Cardiac muscle cell (in vitro differentiated cells and primary cell): Measurements from ENCODE around the gene CREB3. TPM values are rescaled to one million over a fixed set of nuclear protein-coding genes. Genes with fewer than 3 reads are reported as not detected.

Source experiments
- DNase-seq, 2 donors: peaks; one replicate each; pipeline versions ENCODE4 v3.0.0 to v3.0.0-alpha.2; 2010 to 2017; ENCODE audit warnings: low read depth in 1 of 2, low spot score in 1 of 2
- H3K27ac ChIP-seq: fragments of 200-600 bp; sonication (generic); 2 replicates; pipeline ENCODE4 v1.5.1; 2016
- H3K27me3 ChIP-seq: fragments of 200-600 bp; sonication (generic); 2 replicates; pipeline ENCODE4 v1.6.0; 2016; ENCODE audit warnings: control low read depth
- H3K36me3 ChIP-seq: fragments of 200-600 bp; sonication (generic); 2 replicates; pipeline ENCODE4 v1.5.1; 2016; ENCODE audit warnings: control low read depth
- H3K4me1 ChIP-seq: fragments of 200-600 bp; sonication (generic); 2 replicates; pipeline ENCODE4 v1.8.1; 2017; ENCODE audit warnings: low read depth, mild to moderate bottlenecking, mixed run types
- H3K4me3 ChIP-seq: fragments of 200-600 bp; sonication (generic); 2 replicates; pipeline ENCODE4 v1.5.1; 2016; ENCODE audit warnings: mild to moderate bottlenecking
- H3K9me3 ChIP-seq: fragments of 200-600 bp; sonication (generic); 2 replicates; pipeline ENCODE4 v1.5.1; 2017; ENCODE audit warnings: low read depth, mild to moderate bottlenecking, control low read depth
- CTCF ChIP-seq: IDR thresholded peaks from 2 replicates; pipeline ENCODE4 v1.5.1; 2012; ENCODE audit warnings: low read depth, mild to moderate bottlenecking, low read length
- polyA plus RNA-seq: library from polyadenylated mRNA; unstranded; fragments of >200 nt; fragmentation: Nextera tagmentation; extraction: Ambion mirVana; gene quantifications from 2 replicates; pipeline ENCODE4 v1.2.1, GENCODE V29; 2016
- total RNA-seq: library from RNA; depleted of rRNA; stranded (reverse); fragments of >200 nt; gene quantifications from 2 replicates; pipeline ENCODE4 v1.2.3, GENCODE V29; 2016

The CREB3 gene
- total and polyA plus RNA-seq, 2 experiments from 2014 or later = 45.7 to 84.2 TPM

- H3K9me3 ChIP-seq = no peaks in the 10 kb centered on the region
- peak overlapping the region; percentile 95 for H3K27ac ChIP-seq
- TF ChIP-seq CTCF = no peak
- H3K4me1 ChIP-seq = peaks cover 31% of the 10 kb centered on the region
- peaks cover under 1% of the 10 kb centered on the region for H3K36me3 ChIP-seq
- peak overlapping the region; percentile 67 for H3K4me3 ChIP-seq
- no peaks in the 10 kb centered on the region for H3K27me3 ChIP-seq
- DNase-seq = peak; percentile 84 to 93
These were observed 41.7 kb upstream of the CREB3 start for GRCh38 chr9:35690614-35691333.

- Histone ChIP-seq H3K4me1 (peaks cover 25% of the 10 kb centered on the region), H3K36me3 (no peaks in the 10 kb centered on the region), H3K4me3 (peak overlapping the region; percentile 67), H3K9me3 (no peaks in the 10 kb centered on the region), H3K27ac (peak overlapping the region; percentile 95), H3K27me3 (no peaks in the 10 kb centered on the region)
- TF ChIP-seq CTCF = no peak
- no peak for DNase-seq
These were observed 41.2 kb upstream of the CREB3 start for GRCh38 chr9:35691334-35691650.

- no peaks in the 10 kb centered on the region for H3K27me3 ChIP-seq
- TF ChIP-seq CTCF = no peak
- H3K9me3 ChIP-seq = no peaks in the 10 kb centered on the region
- peak overlapping the region; percentile 95 for H3K27ac ChIP-seq
- peak in 1 of 2 donors; percentile 40 for DNase-seq
- H3K4me1 ChIP-seq = peaks cover 20% of the 10 kb centered on the region
- H3K4me3 ChIP-seq = no peak overlapping the region
- H3K36me3 ChIP-seq = peaks cover 1% of the 10 kb centered on the region
These were observed 40.6 kb upstream of the CREB3 start for GRCh38 chr9:35691757-35692301.

DNA sequence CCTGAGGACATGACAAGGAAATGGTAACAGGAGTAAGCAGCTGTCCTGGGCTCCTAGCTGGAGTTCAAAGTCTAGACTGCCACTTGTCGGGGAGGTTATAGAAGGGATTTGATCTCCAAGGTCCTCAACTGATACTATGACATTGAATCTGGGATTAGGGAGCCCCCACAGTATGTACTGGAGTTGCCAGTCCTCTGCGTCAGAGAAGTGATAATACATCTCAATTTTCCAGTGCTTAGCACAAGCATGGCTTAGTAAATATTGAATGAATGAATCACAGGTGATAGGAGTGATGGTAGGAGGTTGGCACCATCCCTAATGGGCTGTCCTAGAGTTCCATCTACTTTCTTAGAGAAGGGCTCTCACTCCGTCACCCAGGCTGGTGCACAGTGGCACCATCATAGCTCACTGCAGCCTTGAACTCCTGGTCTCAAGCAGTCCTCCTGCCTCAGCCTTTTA is 36.5 kb upstream of the CREB3 start:
- Histone ChIP-seq H3K36me3 (peaks cover 41% of the 10 kb centered on the region), H3K27ac (peak overlapping the region; percentile 47), H3K27me3 (no peaks in the 10 kb centered on the region), H3K4me1 (no peaks in the 10 kb centered on the region), H3K4me3 (no peak overlapping the region), H3K9me3 (no peaks in the 10 kb centered on the region)
- TF ChIP-seq CTCF = no peak
- DNase-seq = no peak

DNA sequence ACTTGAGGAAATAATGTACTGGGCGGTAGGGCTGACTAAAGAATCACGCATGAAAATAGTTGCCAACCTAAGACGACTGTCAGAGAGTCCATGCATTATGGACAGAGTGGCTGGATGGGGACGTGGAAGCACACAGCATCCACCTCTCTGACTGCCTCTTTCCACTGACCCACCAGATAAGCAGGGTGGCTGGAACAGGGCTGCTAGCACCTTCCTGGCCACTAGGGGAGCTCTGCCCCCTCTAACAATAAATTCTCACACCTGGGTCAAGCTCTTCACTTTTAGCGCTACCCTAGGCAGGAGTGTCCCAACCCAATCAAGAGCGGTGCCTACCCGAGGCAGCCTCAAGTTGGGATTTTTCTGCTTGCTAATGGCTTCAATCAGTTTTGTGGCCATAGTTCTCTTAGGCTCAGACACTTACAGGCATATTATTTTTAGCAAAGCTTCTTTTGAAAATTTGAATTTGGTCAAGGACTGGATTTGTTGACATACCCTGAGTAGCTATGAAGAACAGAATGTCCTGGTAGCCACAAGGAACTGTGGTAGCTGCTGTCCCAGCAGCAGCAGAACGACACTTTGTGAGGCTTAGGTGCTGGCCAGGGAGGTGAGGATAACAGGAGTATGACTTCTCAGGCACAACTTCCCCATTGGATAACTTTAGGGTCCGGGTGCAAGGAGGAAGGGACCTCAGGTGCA is 35.8 kb upstream of the CREB3 start:
- Histone ChIP-seq H3K36me3 (peaks cover 48% of the 10 kb centered on the region), H3K9me3 (no peaks in the 10 kb centered on the region), H3K27ac (peak overlapping the region; percentile 58), H3K4me1 (no peaks in the 10 kb centered on the region), H3K4me3 (no peak overlapping the region), H3K27me3 (no peaks in the 10 kb centered on the region)
- peak; percentile 65 to 73 for DNase-seq
- peak; percentile 94 for TF ChIP-seq CTCF
